Measurements from ENCODE around the gene JMJD1C. TPM values are rescaled to one million over a fixed set of nuclear protein-coding genes. Genes with fewer than 3 reads are reported as not detected.

JMJD1C gene
- total RNA-seq, 1 experiment from 2014 or later: 139 TPM

GRCh38 chr10:63206997-63207811 lies 258.6 kb downstream of the JMJD1C start:
- ATAC-seq (peak; percentile 22), DNase-seq (no peak)
- Histone ChIP-seq H3K4me3 (ENCODE audit: low read length) (no peak overlapping the region), H3F3A (ENCODE audit: low read length, unreplicated experiment) (no peaks in the 10 kb centered on the region), H3K4me1 (ENCODE audit: insufficient read depth, low read length) (peaks cover 8% of the 10 kb centered on the region), H3K9me2 (replicated peaks; ENCODE audit: low read length) (no peaks in the 10 kb centered on the region), H4K20me1 (ENCODE audit: low read length) (peaks cover 31% of the 10 kb centered on the region), H3K36me3 (ENCODE audit: low read depth, low read length) (peaks cover 71% of the 10 kb centered on the region), H3K4me2 (ENCODE audit: low read length) (no peak overlapping the region), H2AFZ (ENCODE audit: low read length) (no peak overlapping the region), H3K27ac (ENCODE audit: low read length) (no peak overlapping the region), H3K9ac (ENCODE audit: low read length) (no peak overlapping the region), H3K9me3 (ENCODE audit: low read length) (no peaks in the 10 kb centered on the region), H3K79me2 (ENCODE audit: low read length) (peaks cover 50% of the 10 kb centered on the region), H3K27me3 (ENCODE audit: low read length) (no peaks in the 10 kb centered on the region)
- intact Hi-C loops (cut with micrococcal nuclease): no loop called here
- TF ChIP-seq EZH2 (IDR thresholded peaks at IDR 0.05; ENCODE audit: low read length, unreplicated experiment): no peak
- no peak for TF ChIP-seq EZH2phosphoT487 (IDR thresholded peaks at IDR 0.05; ENCODE audit: borderline replicate concordance, low read length)
- TF ChIP-seq CTCF (conservative IDR thresholded peaks at IDR 0.05; ENCODE audit: low read depth, low read length): no peak
- ChIA-PET POLR2A (ENCODE audit: unreplicated experiment) (interaction anchor here (0.7 kb wide), 1 partner anchor 337 kb away, joined by 3 read pairs; no protein-coding TSS in a partner anchor), CTCF (no interaction called here)
- TSS peak; percentile 18 for BruUV-seq (replicated peaks)

DNA sequence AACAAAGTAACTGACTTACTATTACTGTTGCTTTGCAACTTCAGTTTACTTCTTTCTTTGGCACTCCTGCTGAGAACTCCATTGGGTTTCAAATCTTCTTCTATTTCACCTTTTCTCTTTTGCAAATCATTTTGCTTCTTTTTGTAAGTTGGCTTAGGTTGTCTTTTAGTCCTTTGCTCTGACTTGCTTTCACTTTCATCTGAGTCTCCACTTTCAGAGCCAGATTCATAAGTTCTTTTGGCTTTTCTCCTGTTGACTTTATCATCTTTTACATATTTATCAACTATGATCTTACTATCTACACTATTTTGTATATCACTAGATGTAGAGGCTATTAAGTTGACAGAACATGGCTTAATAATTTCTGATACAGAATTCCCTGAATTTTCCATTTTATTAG lies 259.2 kb downstream of the JMJD1C start:
- no peak for ATAC-seq
- DNase-seq: no peak
- Histone ChIP-seq H3F3A (ENCODE audit: low read length, unreplicated experiment) (no peaks in the 10 kb centered on the region), H3K4me1 (ENCODE audit: insufficient read depth, low read length) (peaks cover 8% of the 10 kb centered on the region), H3K9me2 (replicated peaks; ENCODE audit: low read length) (no peaks in the 10 kb centered on the region), H3K9me3 (ENCODE audit: low read length) (no peaks in the 10 kb centered on the region), H3K27me3 (ENCODE audit: low read length) (no peaks in the 10 kb centered on the region), H2AFZ (ENCODE audit: low read length) (no peak overlapping the region), H3K4me2 (ENCODE audit: low read length) (no peak overlapping the region), H3K79me2 (ENCODE audit: low read length) (peaks cover 44% of the 10 kb centered on the region), H3K27ac (ENCODE audit: low read length) (no peak overlapping the region), H3K9ac (ENCODE audit: low read length) (no peak overlapping the region), H3K36me3 (ENCODE audit: low read depth, low read length) (peaks cover 64% of the 10 kb centered on the region), H4K20me1 (ENCODE audit: low read length) (peaks cover 26% of the 10 kb centered on the region), H3K4me3 (ENCODE audit: low read length) (no peak overlapping the region)
- ChIA-PET CTCF (no interaction called here), POLR2A (ENCODE audit: unreplicated experiment) (interaction anchor here (0.6 to 0.7 kb wide), 3 partner anchors 24 to 315 kb away, joined by 3 to 7 read pairs (median 4); no protein-coding TSS in a partner anchor)
- intact Hi-C loops (cut with micrococcal nuclease): no loop called here
- no peak for TF ChIP-seq CTCF (conservative IDR thresholded peaks at IDR 0.05; ENCODE audit: low read depth, low read length)
- no peak for TF ChIP-seq EZH2 (IDR thresholded peaks at IDR 0.05; ENCODE audit: low read length, unreplicated experiment)
- TF ChIP-seq EZH2phosphoT487 (IDR thresholded peaks at IDR 0.05; ENCODE audit: borderline replicate concordance, low read length): no peak
- BruUV-seq (replicated peaks): no TSS peak

DNA sequence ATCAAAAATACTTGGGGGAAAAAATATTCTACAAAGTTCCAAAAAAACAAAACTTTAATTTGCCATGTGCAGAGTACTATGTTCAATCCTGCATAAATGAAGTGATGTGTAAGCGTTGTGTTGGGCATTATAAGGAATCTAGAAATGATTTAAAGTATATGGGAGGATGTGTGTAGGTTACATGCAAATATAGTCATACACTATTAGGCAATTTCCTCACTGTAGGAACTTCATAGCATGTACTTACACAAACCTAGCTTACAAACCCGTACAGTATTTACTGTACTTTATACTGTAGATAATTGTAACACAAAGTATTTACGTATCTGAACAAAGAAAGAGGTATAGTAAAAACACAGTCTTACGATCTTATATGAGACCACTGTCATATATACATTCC lies 260.4 kb downstream of the JMJD1C start:
- no peaks in the 10 kb centered on the region for H3K9me3 ChIP-seq (ENCODE audit: low read length)
- H2AFZ ChIP-seq (ENCODE audit: low read length): no peak overlapping the region
- H3K9ac ChIP-seq (ENCODE audit: low read length): no peak overlapping the region
- peaks cover 62% of the 10 kb centered on the region for H3K36me3 ChIP-seq (ENCODE audit: low read depth, low read length)
- DNase-seq (no peak), ATAC-seq (no peak)
- TF ChIP-seq CTCF (conservative IDR thresholded peaks at IDR 0.05; ENCODE audit: low read depth, low read length) (no peak), EZH2phosphoT487 (IDR thresholded peaks at IDR 0.05; ENCODE audit: borderline replicate concordance, low read length) (no peak), EZH2 (IDR thresholded peaks at IDR 0.05; ENCODE audit: low read length, unreplicated experiment) (no peak)
- POLR2A ChIA-PET (ENCODE audit: unreplicated experiment): interaction anchor here (0.7 kb wide), 1 partner anchor 103 kb away, joined by 6 read pairs; no protein-coding TSS in a partner anchor
- H4K20me1 ChIP-seq (ENCODE audit: low read length): peaks cover 20% of the 10 kb centered on the region
- no peaks in the 10 kb centered on the region for H3F3A ChIP-seq (ENCODE audit: low read length, unreplicated experiment)
- H3K79me2 ChIP-seq (ENCODE audit: low read length): peaks cover 32% of the 10 kb centered on the region
- H3K4me2 ChIP-seq (ENCODE audit: low read length): no peak overlapping the region
- no TSS peak for BruUV-seq (replicated peaks)
- no peaks in the 10 kb centered on the region for H3K9me2 ChIP-seq (replicated peaks; ENCODE audit: low read length)
- CTCF ChIA-PET: interaction anchor here (0.5 kb wide), 1 partner anchor 448 kb away, joined by 3 read pairs; no protein-coding TSS in a partner anchor
- intact Hi-C loops (cut with micrococcal nuclease): no loop called here
- H3K4me3 ChIP-seq (ENCODE audit: low read length): no peak overlapping the region
- H3K27ac ChIP-seq (ENCODE audit: low read length): no peak overlapping the region
- H3K4me1 ChIP-seq (ENCODE audit: insufficient read depth, low read length): peaks cover 8% of the 10 kb centered on the region
- H3K27me3 ChIP-seq (ENCODE audit: low read length): no peaks in the 10 kb centered on the region

Measured in PC-3 (cell line).